Activated B cell treated with CpG ODN at 0.5 μM for 24 hours (primary cell): ENCODE data around the gene KCNH3. TPM values are rescaled to one million over a fixed set of nuclear protein-coding genes. Genes with fewer than 3 reads are reported as not detected.
"Not testable (repeated sequence)": the region's sequence is repeated elsewhere in the genome, so short reads cannot be mapped to it uniquely, and the experiment has no call there.

Experiments
- ATAC-seq: fragments of 200-7000 bp; cut with Tn5 transposase; one replicate; pipeline ENCODE4 v1.10.0; 2021; ENCODE audit warnings: low read depth, mild to moderate bottlenecking, moderate library complexity
- CTCF ChIA-PET: fragments of 350-600 bp; sonication (Branson Sonifier 250); formaldehyde crosslinking; loops from one replicate; lab custom pipeline; 2021; ENCODE audit warnings: antibody characterized with exemption; lab: Charles Lee
- POLR2A ChIA-PET: fragments of 350-600 bp; sonication (Branson Sonifier 250); formaldehyde crosslinking; loops from one replicate; lab custom pipeline; 2021; ENCODE audit warnings: antibody characterized with exemption; lab: Charles Lee
- DNase-seq: peaks from one replicate; pipeline ENCODE4 v3.0.0; 2022
- H3K27ac Mint-ChIP-seq: one replicate; pipeline ENCODE4 v1.8.0; 2020; ENCODE audit warnings: mixed read lengths
- H3K27me3 Mint-ChIP-seq: one replicate; pipeline ENCODE4 v1.8.0; 2021; ENCODE audit warnings: mixed read lengths
- H3K36me3 Mint-ChIP-seq: one replicate; pipeline ENCODE4 v1.8.0; 2021; ENCODE audit warnings: low read depth, mixed read lengths
- H3K4me1 Mint-ChIP-seq: one replicate; pipeline ENCODE4 v1.8.0; 2021; ENCODE audit warnings: mixed read lengths
- H3K4me3 Mint-ChIP-seq: one replicate; pipeline ENCODE4 v1.8.0; 2020; ENCODE audit warnings: mild to moderate bottlenecking, mixed read lengths
- H3K9me3 Mint-ChIP-seq: one replicate; pipeline ENCODE4 v1.8.0; 2020; ENCODE audit warnings: mixed read lengths
- intact Hi-C: fragments of 100-400 bp; cut with micrococcal nuclease; formaldehyde crosslinking; loops from one replicate; pipeline ENCODE4 v1.15.1; 2024
- total RNA-seq: library from RNA; stranded (reverse); gene quantifications from 2 replicates; pipeline ENCODE4 v1.2.3, GENCODE V29; 2022
- TF ChIP-seq, protein P1 (sequence below): fragments of 200-600 bp; IDR thresholded peaks from one replicate; pipeline ENCODE4 v1.8.0; 2022; ENCODE audit warnings: antibody characterized with exemption, mild to moderate bottlenecking

KCNH3 gene
- total RNA-seq, 1 donor from 2014 or later, result 0.44 TPM

GRCh38 chr12:49604856-49605255 lies 66.0 kb downstream of the KCNH3 start:
- Mint-ChIP-seq H3K36me3 (peaks cover under 1% of the 10 kb centered on the region), H3K27me3 (no peaks in the 10 kb centered on the region), H3K4me3 (no peak overlapping the region), H3K9me3 (no peaks in the 10 kb centered on the region), H3K4me1 (no peaks in the 10 kb centered on the region), H3K27ac (no peak overlapping the region)
- CTCF ChIA-PET, result no interaction called here
- TF ChIP-seq, protein P1, sequence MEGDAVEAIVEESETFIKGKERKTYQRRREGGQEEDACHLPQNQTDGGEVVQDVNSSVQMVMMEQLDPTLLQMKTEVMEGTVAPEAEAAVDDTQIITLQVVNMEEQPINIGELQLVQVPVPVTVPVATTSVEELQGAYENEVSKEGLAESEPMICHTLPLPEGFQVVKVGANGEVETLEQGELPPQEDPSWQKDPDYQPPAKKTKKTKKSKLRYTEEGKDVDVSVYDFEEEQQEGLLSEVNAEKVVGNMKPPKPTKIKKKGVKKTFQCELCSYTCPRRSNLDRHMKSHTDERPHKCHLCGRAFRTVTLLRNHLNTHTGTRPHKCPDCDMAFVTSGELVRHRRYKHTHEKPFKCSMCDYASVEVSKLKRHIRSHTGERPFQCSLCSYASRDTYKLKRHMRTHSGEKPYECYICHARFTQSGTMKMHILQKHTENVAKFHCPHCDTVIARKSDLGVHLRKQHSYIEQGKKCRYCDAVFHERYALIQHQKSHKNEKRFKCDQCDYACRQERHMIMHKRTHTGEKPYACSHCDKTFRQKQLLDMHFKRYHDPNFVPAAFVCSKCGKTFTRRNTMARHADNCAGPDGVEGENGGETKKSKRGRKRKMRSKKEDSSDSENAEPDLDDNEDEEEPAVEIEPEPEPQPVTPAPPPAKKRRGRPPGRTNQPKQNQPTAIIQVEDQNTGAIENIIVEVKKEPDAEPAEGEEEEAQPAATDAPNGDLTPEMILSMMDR, result no peak
- ATAC-seq, result no peak
- intact Hi-C loops, result no loop called here
- no peak for DNase-seq
- POLR2A ChIA-PET, result no interaction called here

GRCh38 chr12:49605539-49605938 lies 66.7 kb downstream of the KCNH3 start, which contains the start of gene FAM186B:
TSS of gene FAM186B (minus strand) at chr12:49605639. CDS start at chr12:49605477, 162 bp downstream.
- POLR2A ChIA-PET, H3K9me3 Mint-ChIP-seq, H3K27ac Mint-ChIP-seq, H3K27me3 Mint-ChIP-seq, DNase-seq, H3K4me1 Mint-ChIP-seq, H3K4me3 Mint-ChIP-seq, H3K36me3 Mint-ChIP-seq, CTCF ChIA-PET, ATAC-seq, intact Hi-C loops: not testable (repeated sequence)

Other genes with a start within 250 kb of the KCNH3 start
- gene PRPH, start 243.9 kb upstream of the KCNH3 start, total RNA-seq, result not detected in 2 replicates
- 2.0 and 3.1 TPM in 2 replicates for gene TROAP, start 215.8 kb upstream of the KCNH3 start, total RNA-seq
- gene C1QL4, start 201.8 kb upstream of the KCNH3 start, total RNA-seq, result not detected in 2 replicates
- not detected in 2 replicates for gene DNAJC22, start 192.1 kb upstream of the KCNH3 start, total RNA-seq
- gene SPATS2, start 171.6 kb upstream of the KCNH3 start, total RNA-seq, result 18.9 and 22.2 TPM in 2 replicates
- 82.2 and 84.2 TPM in 2 replicates for gene MCRS1, start 29.1 kb downstream of the KCNH3 start, total RNA-seq
- 0.93 and 1.5 TPM in 2 replicates for gene FAM186B, start 66.6 kb downstream of the KCNH3 start, total RNA-seq
- 16.4 and 23.4 TPM in 2 replicates for gene PRPF40B, start 84.5 kb downstream of the KCNH3 start, total RNA-seq
- 74.7 and 84.3 TPM in 2 replicates for gene FMNL3, start 168.4 kb downstream of the KCNH3 start, total RNA-seq
- 355 and 366 TPM in 2 replicates for gene TMBIM6, start 202.5 kb downstream of the KCNH3 start, total RNA-seq